Measurements from ENCODE around the gene ARHGAP45.

The ARHGAP45 gene

GRCh38 chr19:1025960-1026782 lies 40.8 kb upstream of the ARHGAP45 start, which contains the start of gene CNN2:
Gene CNN2 (plus strand): TSS chr19:1026608. CDS start chr19:1026662, 54 bp downstream.
- no peaks in the 10 kb centered on the region for H3K9me3 ChIP-seq (ENCODE audit: control insufficient read depth, insufficient read depth, low read depth, low read length)
- peak within 1 kb of the TSS; percentile 99 for H3K4me3 ChIP-seq (ENCODE audit: low read depth, low read length)
- H3K9ac ChIP-seq (ENCODE audit: low read length) = peak within 1 kb of the TSS; percentile 100
- H3K36me3 ChIP-seq (ENCODE audit: control insufficient read depth, insufficient read depth, low read length) = peaks cover 14% of the 10 kb centered on the region
- H3K27ac ChIP-seq (ENCODE audit: low read depth, low read length) = peak within 1 kb of the TSS; percentile 100
- H3K4me1 ChIP-seq (ENCODE audit: control insufficient read depth, insufficient read depth, low read length) = peaks cover 3% of the 10 kb centered on the region; the same call in 1 of the 2 replicates
- no peaks in the 10 kb centered on the region for H3K27me3 ChIP-seq (ENCODE audit: control insufficient read depth, insufficient read depth, low read length)

DNA sequence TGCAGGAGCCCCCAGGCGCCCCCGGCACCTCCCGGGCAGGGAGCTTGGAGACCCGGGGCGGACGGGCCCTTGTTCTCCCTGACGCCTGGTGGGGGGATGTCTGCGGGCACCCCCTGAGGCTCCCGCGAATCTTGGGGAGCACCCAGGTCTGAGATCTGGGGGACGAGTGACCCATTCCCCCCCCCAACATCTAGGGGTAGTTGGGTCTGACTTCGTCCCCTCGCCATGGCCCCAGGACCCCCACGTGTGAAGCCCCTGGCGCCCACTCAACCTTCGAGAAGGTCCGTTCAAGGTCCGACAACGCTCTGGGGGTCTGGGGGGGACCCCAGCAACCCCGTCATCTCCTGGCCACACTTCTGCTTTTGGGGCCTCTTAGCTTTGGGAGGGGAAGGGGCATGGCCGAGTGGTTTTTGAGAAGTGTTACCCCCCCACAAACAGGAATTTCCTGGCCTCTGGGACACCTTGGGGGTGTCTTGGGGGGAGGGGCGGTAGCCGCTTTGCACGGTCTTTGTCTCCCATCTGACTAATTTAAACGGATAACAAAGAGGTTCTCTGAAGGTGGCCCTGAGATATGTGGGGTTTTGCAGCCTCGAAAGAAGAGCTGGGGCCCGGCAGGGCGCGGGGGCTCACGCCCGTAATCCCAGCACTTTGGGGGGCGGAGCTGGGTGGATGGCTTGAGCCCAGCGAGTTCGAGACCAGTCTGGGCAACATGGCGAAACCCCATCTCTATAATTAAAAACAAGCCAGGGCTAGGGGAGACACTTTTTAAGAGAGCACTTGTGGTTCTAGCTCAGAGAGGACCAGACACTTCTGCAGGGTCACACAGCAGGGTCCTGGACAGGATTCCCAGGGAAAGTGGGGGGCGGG lies 40.0 kb upstream of the ARHGAP45 start:
- peak overlapping the region; percentile 100 for H3K27ac ChIP-seq (ENCODE audit: low read depth, low read length)
- H3K9me3 ChIP-seq (ENCODE audit: control insufficient read depth, insufficient read depth, low read depth, low read length) = no peaks in the 10 kb centered on the region
- peaks cover 3% of the 10 kb centered on the region; the same call in 1 of the 2 replicates for H3K4me1 ChIP-seq (ENCODE audit: control insufficient read depth, insufficient read depth, low read length)
- H3K27me3 ChIP-seq (ENCODE audit: control insufficient read depth, insufficient read depth, low read length) = no peaks in the 10 kb centered on the region
- peaks cover 19% of the 10 kb centered on the region for H3K36me3 ChIP-seq (ENCODE audit: control insufficient read depth, insufficient read depth, low read length)
- H3K4me3 ChIP-seq (ENCODE audit: low read depth, low read length) = peak overlapping the region; percentile 99
- H3K9ac ChIP-seq (ENCODE audit: low read length) = peak overlapping the region; percentile 100

GRCh38 chr19:1027650-1028061 lies 39.3 kb upstream of the ARHGAP45 start:
- Histone ChIP-seq H3K27me3 (ENCODE audit: control insufficient read depth, insufficient read depth, low read length) (no peaks in the 10 kb centered on the region), H3K27ac (ENCODE audit: low read depth, low read length) (peak overlapping the region; percentile 100; the same call in 1 of the 2 replicates), H3K4me3 (ENCODE audit: low read depth, low read length) (peak overlapping the region; percentile 99), H3K36me3 (ENCODE audit: control insufficient read depth, insufficient read depth, low read length) (peaks cover 25% of the 10 kb centered on the region), H3K9ac (ENCODE audit: low read length) (peak overlapping the region; percentile 100), H3K9me3 (ENCODE audit: control insufficient read depth, insufficient read depth, low read depth, low read length) (no peaks in the 10 kb centered on the region), H3K4me1 (ENCODE audit: control insufficient read depth, insufficient read depth, low read length) (peaks cover 3% of the 10 kb centered on the region; the same call in 1 of the 2 replicates)

DNA sequence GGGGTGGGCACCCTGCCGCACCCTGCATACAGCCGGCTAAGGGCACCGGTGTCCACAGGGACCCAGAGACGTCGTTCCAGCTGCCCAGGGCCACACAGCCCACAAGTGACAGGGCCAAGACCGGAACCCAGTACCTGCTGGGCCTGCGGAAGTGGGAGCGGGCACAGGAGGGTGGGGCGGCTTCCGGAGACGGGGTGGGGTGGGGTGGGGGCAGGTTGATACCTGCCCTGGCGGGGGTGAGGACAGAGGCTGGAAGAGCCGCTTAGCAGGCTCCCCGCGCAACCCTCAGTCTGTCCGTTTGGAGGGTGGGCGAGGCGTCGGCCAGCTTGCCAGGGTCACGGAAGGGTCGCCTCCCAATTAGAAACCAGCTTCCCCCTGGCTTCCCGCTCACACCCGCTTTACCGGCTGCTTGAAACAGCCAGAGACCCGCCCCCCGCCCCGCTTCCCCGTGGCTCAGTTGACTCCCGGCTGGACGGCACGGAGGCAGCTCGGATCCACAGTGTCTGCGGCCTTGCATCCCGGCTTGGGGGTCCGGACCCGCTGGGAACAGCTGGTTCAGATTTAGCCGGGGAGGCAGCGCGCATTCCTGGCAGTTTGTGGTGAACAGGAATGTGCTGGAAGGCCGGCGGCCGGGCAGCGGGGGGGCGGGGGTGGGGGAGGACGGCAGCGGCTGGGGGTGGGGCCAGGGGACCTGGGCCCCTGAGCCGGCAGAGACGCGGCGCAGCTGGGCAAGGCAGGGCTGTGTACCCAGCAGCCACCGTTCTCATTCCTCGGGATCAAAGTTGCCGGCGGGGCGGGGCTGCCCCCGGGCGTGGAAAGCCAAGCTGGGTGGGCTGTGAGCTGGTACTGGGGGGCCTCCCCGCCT lies 38.7 kb upstream of the ARHGAP45 start:
- peaks cover 3% of the 10 kb centered on the region; the same call in 1 of the 2 replicates for H3K4me1 ChIP-seq (ENCODE audit: control insufficient read depth, insufficient read depth, low read length)
- H3K4me3 ChIP-seq (ENCODE audit: low read depth, low read length) = peak overlapping the region; percentile 99
- H3K36me3 ChIP-seq (ENCODE audit: control insufficient read depth, insufficient read depth, low read length) = peaks cover 31% of the 10 kb centered on the region
- H3K9me3 ChIP-seq (ENCODE audit: control insufficient read depth, insufficient read depth, low read depth, low read length) = no peaks in the 10 kb centered on the region
- H3K9ac ChIP-seq (ENCODE audit: low read length) = peak overlapping the region; percentile 100
- H3K27me3 ChIP-seq (ENCODE audit: control insufficient read depth, insufficient read depth, low read length) = no peaks in the 10 kb centered on the region
- peak overlapping the region; percentile 100; the same call in 1 of the 2 replicates for H3K27ac ChIP-seq (ENCODE audit: low read depth, low read length)

DNA sequence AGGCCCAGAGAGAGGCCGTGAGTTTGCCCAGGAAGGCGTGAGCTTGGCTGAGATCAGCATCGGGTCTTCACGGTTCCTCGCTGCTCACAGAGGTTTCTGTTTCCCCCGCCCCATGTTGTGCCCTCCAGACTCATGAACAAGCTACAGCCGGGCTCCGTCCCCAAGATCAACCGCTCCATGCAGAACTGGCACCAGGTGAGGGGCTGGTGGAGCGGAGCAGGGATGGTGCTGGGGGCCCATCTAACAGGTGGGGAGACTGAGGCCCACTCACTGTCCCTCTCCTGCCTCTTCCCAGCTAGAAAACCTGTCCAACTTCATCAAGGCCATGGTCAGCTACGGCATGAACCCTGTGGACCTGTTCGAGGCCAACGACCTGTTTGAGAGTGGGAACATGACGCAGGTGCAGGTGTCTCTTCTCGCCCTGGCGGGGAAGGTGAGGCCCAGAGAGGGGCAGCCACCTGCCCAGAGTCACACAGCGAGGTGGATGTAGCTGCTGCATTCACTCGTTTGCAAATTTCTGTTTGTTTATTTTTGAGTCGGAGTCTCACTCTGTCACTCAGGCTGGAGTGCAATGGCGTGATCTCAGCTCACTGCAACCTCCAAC lies 34.6 kb upstream of the ARHGAP45 start:
- Histone ChIP-seq H3K9ac (ENCODE audit: low read length) (no peak overlapping the region), H3K4me1 (ENCODE audit: control insufficient read depth, insufficient read depth, low read length) (no peaks in the 10 kb centered on the region; the same call in 1 of the 2 replicates), H3K27ac (ENCODE audit: low read depth, low read length) (no peak overlapping the region), H3K4me3 (ENCODE audit: low read depth, low read length) (no peak overlapping the region), H3K36me3 (ENCODE audit: control insufficient read depth, insufficient read depth, low read length) (peaks cover 53% of the 10 kb centered on the region), H3K9me3 (ENCODE audit: control insufficient read depth, insufficient read depth, low read depth, low read length) (no peaks in the 10 kb centered on the region), H3K27me3 (ENCODE audit: control insufficient read depth, insufficient read depth, low read length) (no peaks in the 10 kb centered on the region)

DNA sequence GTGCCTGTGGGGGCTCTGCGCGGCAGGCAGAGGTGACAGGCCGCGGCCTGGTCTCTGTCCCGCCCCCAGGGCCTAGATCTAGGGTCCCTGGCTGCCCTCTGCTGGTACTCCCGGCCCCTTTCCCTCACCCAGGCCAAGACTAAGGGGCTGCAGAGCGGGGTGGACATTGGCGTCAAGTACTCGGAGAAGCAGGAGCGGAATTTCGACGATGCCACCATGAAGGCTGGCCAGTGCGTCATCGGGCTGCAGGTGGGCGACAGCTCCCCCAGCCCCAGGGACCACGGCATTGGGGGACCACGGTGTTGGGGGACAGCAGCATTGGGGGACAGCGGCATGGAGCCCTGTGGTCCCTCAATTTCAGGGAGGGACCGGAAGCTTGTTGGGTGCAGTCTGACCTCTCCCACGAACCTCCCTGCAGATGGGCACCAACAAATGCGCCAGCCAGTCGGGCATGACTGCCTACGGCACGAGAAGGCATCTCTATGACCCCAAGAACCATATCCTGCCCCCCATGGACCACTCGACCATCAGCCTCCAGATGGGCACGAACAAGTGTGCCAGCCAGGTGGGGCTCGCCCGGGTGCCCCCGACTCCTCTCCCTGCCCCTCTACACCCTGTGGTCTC lies 30.9 kb upstream of the ARHGAP45 start:
- Histone ChIP-seq H3K9ac (ENCODE audit: low read length) (no peak overlapping the region), H3K27me3 (ENCODE audit: control insufficient read depth, insufficient read depth, low read length) (no peaks in the 10 kb centered on the region), H3K27ac (ENCODE audit: low read depth, low read length) (no peak overlapping the region), H3K9me3 (ENCODE audit: control insufficient read depth, insufficient read depth, low read depth, low read length) (no peaks in the 10 kb centered on the region), H3K4me1 (ENCODE audit: control insufficient read depth, insufficient read depth, low read length) (0 out of 2 replicates have a peak, but pooled peaks cover 3% of the 10 kb centered on the region), H3K4me3 (ENCODE audit: low read depth, low read length) (no peak overlapping the region), H3K36me3 (ENCODE audit: control insufficient read depth, insufficient read depth, low read length) (peaks cover 55% of the 10 kb centered on the region)

DNA sequence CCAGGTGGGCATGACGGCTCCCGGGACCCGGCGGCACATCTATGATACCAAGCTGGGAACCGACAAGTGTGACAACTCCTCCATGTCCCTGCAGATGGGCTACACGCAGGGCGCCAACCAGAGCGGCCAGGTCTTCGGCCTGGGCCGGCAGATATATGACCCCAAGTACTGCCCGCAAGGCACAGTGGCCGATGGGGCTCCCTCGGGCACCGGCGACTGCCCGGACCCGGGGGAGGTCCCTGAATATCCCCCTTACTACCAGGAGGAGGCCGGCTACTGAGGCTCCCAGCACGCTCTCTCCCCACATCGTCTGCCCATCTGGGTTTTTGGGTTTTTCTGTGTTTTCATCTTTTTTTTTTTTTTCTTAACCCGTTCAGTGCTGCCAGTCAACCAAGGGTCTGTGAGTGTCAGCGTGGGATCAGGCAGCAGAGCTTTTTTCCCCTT lies 29.3 kb upstream of the ARHGAP45 start:
- 0 out of 2 replicates have a peak, but pooled peaks cover 6% of the 10 kb centered on the region for H3K4me1 ChIP-seq (ENCODE audit: control insufficient read depth, insufficient read depth, low read length)
- peaks cover 44% of the 10 kb centered on the region for H3K36me3 ChIP-seq (ENCODE audit: control insufficient read depth, insufficient read depth, low read length)
- no peaks in the 10 kb centered on the region for H3K9me3 ChIP-seq (ENCODE audit: control insufficient read depth, insufficient read depth, low read depth, low read length)
- H3K27me3 ChIP-seq (ENCODE audit: control insufficient read depth, insufficient read depth, low read length) = no peaks in the 10 kb centered on the region
- H3K9ac ChIP-seq (ENCODE audit: low read length) = no peak overlapping the region
- no peak overlapping the region for H3K4me3 ChIP-seq (ENCODE audit: low read depth, low read length)
- no peak overlapping the region for H3K27ac ChIP-seq (ENCODE audit: low read depth, low read length)

DNA sequence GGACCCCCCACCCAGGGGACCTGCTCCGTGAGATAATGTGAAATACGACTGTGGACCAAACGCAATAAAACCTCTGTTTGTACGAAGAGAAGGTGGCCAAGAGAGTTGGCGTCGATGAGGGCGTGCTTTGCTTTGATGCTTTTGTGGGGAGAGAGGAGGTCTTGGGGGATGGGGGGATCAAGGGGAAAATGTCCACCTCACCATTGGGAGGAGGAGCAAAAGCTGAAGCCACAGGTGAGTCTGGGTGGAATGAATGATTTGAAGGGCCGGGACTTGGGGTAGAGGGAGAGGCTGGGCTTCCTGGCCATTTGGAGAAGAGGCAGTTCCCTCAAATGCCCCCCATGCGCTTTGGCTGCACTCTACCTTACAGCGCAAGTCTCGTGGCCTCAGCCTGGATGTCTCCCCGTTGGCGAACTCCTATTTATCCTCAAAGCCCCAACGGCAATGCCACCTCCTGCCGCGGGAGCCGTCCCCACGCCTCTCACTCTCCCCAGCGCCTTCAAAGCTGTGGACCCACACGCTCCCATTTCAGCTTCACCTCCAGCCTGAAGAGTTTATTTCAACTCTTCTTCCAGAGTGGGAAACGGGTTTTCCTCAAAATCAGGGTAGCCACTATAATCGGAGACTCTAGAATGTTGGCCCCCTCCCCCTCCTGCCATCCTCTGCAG lies 27.9 kb upstream of the ARHGAP45 start:
- Histone ChIP-seq H3K36me3 (ENCODE audit: control insufficient read depth, insufficient read depth, low read length) (peaks cover 35% of the 10 kb centered on the region), H3K4me1 (ENCODE audit: control insufficient read depth, insufficient read depth, low read length) (0 out of 2 replicates have a peak, but pooled peaks cover 6% of the 10 kb centered on the region), H3K27ac (ENCODE audit: low read depth, low read length) (no peak overlapping the region), H3K9ac (ENCODE audit: low read length) (peak overlapping the region; percentile 56), H3K27me3 (ENCODE audit: control insufficient read depth, insufficient read depth, low read length) (no peaks in the 10 kb centered on the region), H3K4me3 (ENCODE audit: low read depth, low read length) (peak overlapping the region; percentile 67), H3K9me3 (ENCODE audit: control insufficient read depth, insufficient read depth, low read depth, low read length) (no peaks in the 10 kb centered on the region)

DNA sequence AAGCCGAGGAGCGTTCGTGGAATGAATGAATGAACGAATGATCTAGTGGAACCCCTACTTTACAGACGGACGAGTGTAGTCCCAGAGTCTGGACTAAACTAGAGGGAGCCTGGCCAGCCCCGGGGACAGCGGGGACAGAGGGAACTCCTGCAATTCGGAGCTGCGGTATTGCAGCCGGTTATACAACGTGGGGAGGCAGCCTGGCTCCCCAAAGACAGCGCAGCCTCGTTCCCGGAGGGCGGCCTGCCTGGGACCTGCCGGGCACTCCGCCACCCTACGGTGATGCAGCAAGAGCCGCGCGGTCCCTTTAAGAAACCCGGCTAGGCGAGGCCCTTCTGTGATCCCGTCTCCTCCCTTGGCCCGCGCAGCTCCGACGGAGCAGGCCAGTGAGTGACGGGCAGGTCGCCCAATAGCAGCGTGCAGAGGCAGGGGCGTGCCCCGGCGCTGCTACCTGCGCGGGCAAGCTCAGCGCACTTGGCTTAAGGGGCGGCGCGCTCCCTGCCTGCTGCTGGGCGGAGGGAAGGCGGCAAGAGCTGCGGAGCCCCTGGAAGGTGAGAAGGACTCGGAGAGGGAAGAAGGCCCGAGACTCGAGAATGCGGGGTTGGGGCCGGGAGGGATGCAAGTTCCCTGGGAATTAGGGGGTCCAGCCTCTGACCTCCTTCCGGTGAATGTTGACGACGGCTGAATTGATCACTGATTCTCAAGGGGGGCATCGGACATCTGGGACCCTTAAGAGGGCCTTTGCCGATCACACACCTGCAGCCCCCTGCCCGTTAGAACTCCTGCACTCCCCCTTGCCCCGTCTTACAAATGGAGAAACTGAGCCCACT lies 27.1 kb upstream of the ARHGAP45 start, which contains the start of gene ABCA7:
Gene ABCA7 (plus strand): TSS at position 462 of the 830 bp plus-strand sequence. CDS start 1,255 bp downstream, outside the sequence.
- peaks cover 7% of the 10 kb centered on the region; the same call in 1 of the 2 replicates for H3K4me1 ChIP-seq (ENCODE audit: control insufficient read depth, insufficient read depth, low read length)

More for the DNA sequence above, 27.1 kb upstream of the ARHGAP45 start, which contains the start of gene ABCA7:
- Histone ChIP-seq H3K27me3 (ENCODE audit: control insufficient read depth, insufficient read depth, low read length) (no peaks in the 10 kb centered on the region), H3K27ac (ENCODE audit: low read depth, low read length) (no peak within 1 kb of the TSS), H3K9ac (ENCODE audit: low read length) (peak within 1 kb of the TSS; percentile 56), H3K36me3 (ENCODE audit: control insufficient read depth, insufficient read depth, low read length) (peaks cover 35% of the 10 kb centered on the region), H3K9me3 (ENCODE audit: control insufficient read depth, insufficient read depth, low read depth, low read length) (no peaks in the 10 kb centered on the region), H3K4me3 (ENCODE audit: low read depth, low read length) (peak within 1 kb of the TSS; percentile 67)
